SJSA1 (cell line): ENCODE data around the gene ATF4. TPM values are rescaled to one million over a fixed set of nuclear protein-coding genes. Genes with fewer than 3 reads are reported as not detected.
A peak's percentile ranks its signal among the peaks of the same experiment; 100 is the strongest.
"Not testable (repeated sequence)": the region's sequence is repeated elsewhere in the genome, so short reads cannot be mapped to it uniquely, and the experiment has no call there.

Source experiments
- DNase-seq, 2 experiments: peaks; one replicate each; pipeline ENCODE4 v3.0.0-alpha.2; 2015 to 2020; ENCODE audit warnings: low spot score in 2 of 2, low read depth in 1 of 2
- H3K27ac ChIP-seq: fragments of 250-450 bp; sonication (Bioruptor Pico); 2 replicates; pipeline ENCODE4 v1.5.1; 2020; ENCODE audit warnings: mild to moderate bottlenecking, moderate library complexity
- H3K27me3 ChIP-seq: fragments of 250-450 bp; sonication (Bioruptor Pico); replicated peaks from 2 replicates; pipeline ENCODE4 v1.5.1; 2020; ENCODE audit warnings: mild to moderate bottlenecking, moderate library complexity
- H3K36me3 ChIP-seq: fragments of 250-450 bp; sonication (Bioruptor Pico); 2 replicates; pipeline ENCODE4 v1.5.1; 2020; ENCODE audit warnings: mild to moderate bottlenecking
- H3K4me1 ChIP-seq: fragments of 250-450 bp; sonication (Bioruptor Pico); replicated peaks from 2 replicates; pipeline ENCODE4 v1.6.1; 2021; ENCODE audit warnings: mild to moderate bottlenecking
- H3K4me3 ChIP-seq: fragments of 250-450 bp; sonication (Bioruptor Pico); 2 replicates; pipeline ENCODE4 v1.5.1; 2020; ENCODE audit warnings: mild to moderate bottlenecking
- H3K9me3 ChIP-seq: fragments of 250-450 bp; sonication (Bioruptor Pico); replicated peaks from 2 replicates; pipeline ENCODE4 v1.5.1; 2020; ENCODE audit warnings: mild to moderate bottlenecking
- total RNA-seq: library from RNA; depleted of rRNA; stranded (reverse); fragments of >200 nt; shearing (Covaris generic); gene quantifications from 2 replicates; pipeline ENCODE4 v1.2.3, GENCODE V29; 2014

ATF4 gene
- total RNA-seq, 1 experiment from 2014 or later = 225 TPM

- Histone ChIP-seq H3K4me1 (peaks cover 34% of the 10 kb centered on the region), H3K27me3 (no peaks in the 10 kb centered on the region), H3K27ac (peak overlapping the region; percentile 75), H3K4me3 (no peak overlapping the region), H3K36me3 (no peaks in the 10 kb centered on the region), H3K9me3 (no peaks in the 10 kb centered on the region)
- peak in 1 of 2 experiments; percentile 39 for DNase-seq
These were observed 25.8 kb upstream of the ATF4 start for GRCh38 chr22:39494471-39495120.

- DNase-seq = peak; percentile 43 to 70
- Histone ChIP-seq H3K4me3 (no peak overlapping the region), H3K9me3 (no peaks in the 10 kb centered on the region), H3K36me3 (no peaks in the 10 kb centered on the region), H3K27ac (no peak overlapping the region), H3K27me3 (no peaks in the 10 kb centered on the region), H3K4me1 (peaks cover 34% of the 10 kb centered on the region)
These were observed 24.1 kb upstream of the ATF4 start for GRCh38 chr22:39496131-39496838.

- H3K27me3 ChIP-seq = no peaks in the 10 kb centered on the region
- H3K36me3 ChIP-seq = peaks cover 3% of the 10 kb centered on the region
- no peaks in the 10 kb centered on the region for H3K9me3 ChIP-seq
- no peak for DNase-seq
- H3K4me1 ChIP-seq = peaks cover 40% of the 10 kb centered on the region
- no peak overlapping the region for H3K4me3 ChIP-seq
- H3K27ac ChIP-seq = no peak overlapping the region
These were observed 22.9 kb upstream of the ATF4 start for GRCh38 chr22:39497429-39497828.

GRCh38 chr22:39498368-39498767 lies 22.0 kb upstream of the ATF4 start:
- Histone ChIP-seq H3K27me3 (no peaks in the 10 kb centered on the region), H3K4me3 (no peak overlapping the region), H3K36me3 (peaks cover 6% of the 10 kb centered on the region), H3K27ac (no peak overlapping the region), H3K4me1 (peaks cover 38% of the 10 kb centered on the region), H3K9me3 (no peaks in the 10 kb centered on the region)
- no peak for DNase-seq

- Histone ChIP-seq H3K27me3 (no peaks in the 10 kb centered on the region), H3K4me1 (peaks cover 39% of the 10 kb centered on the region), H3K9me3 (no peaks in the 10 kb centered on the region), H3K36me3 (peaks cover 10% of the 10 kb centered on the region), H3K4me3 (no peak overlapping the region), H3K27ac (no peak overlapping the region)
- DNase-seq = peak in 1 of 2 experiments; percentile 16
These were observed 21.6 kb upstream of the ATF4 start for GRCh38 chr22:39498802-39499201.

- H3K27me3 ChIP-seq = no peaks in the 10 kb centered on the region
- H3K4me1 ChIP-seq = peaks cover 26% of the 10 kb centered on the region
- no peak overlapping the region for H3K4me3 ChIP-seq
- H3K9me3 ChIP-seq = no peaks in the 10 kb centered on the region
- H3K36me3 ChIP-seq = peaks cover 23% of the 10 kb centered on the region
- no peak overlapping the region for H3K27ac ChIP-seq
- DNase-seq = no peak
These were observed 20.3 kb upstream of the ATF4 start for GRCh38 chr22:39500101-39500500.

GRCh38 chr22:39501644-39502108 lies 18.7 kb upstream of the ATF4 start:
- Histone ChIP-seq H3K27ac (peak overlapping the region; percentile 34), H3K36me3 (peaks cover 38% of the 10 kb centered on the region), H3K9me3 (no peaks in the 10 kb centered on the region), H3K27me3 (no peaks in the 10 kb centered on the region), H3K4me1 (peaks cover 14% of the 10 kb centered on the region), H3K4me3 (peak overlapping the region; percentile 84)
- DNase-seq = no peak

GRCh38 chr22:39502109-39502788 lies 18.1 kb upstream of the ATF4 start, which contains the start of gene MIEF1:
MIEF1 (plus strand) TSS chr22:39502290; CDS start chr22:39511295, 9,005 bp downstream.
- Histone ChIP-seq H3K9me3 (no peaks in the 10 kb centered on the region), H3K36me3 (peaks cover 44% of the 10 kb centered on the region), H3K27ac (peak within 1 kb of the TSS; percentile 34), H3K4me1 (peaks cover 14% of the 10 kb centered on the region), H3K4me3 (peak within 1 kb of the TSS; percentile 84), H3K27me3 (no peaks in the 10 kb centered on the region)
- DNase-seq = peak; percentile 86 to 98

GRCh38 chr22:39502789-39503409 lies 17.5 kb upstream of the ATF4 start:
- H3K36me3 ChIP-seq = peaks cover 49% of the 10 kb centered on the region
- DNase-seq = peak in 1 of 2 experiments; percentile 21

GRCh38 chr22:39503630-39504029 lies 16.7 kb upstream of the ATF4 start:
- Histone ChIP-seq H3K36me3 (peaks cover 56% of the 10 kb centered on the region), H3K9me3 (no peaks in the 10 kb centered on the region), H3K4me1 (peaks cover 14% of the 10 kb centered on the region), H3K27ac (no peak overlapping the region), H3K4me3 (peak overlapping the region; percentile 84), H3K27me3 (no peaks in the 10 kb centered on the region)
- no peak for DNase-seq

More at GRCh38 chr22:39502789-39503409, 17.5 kb upstream of the ATF4 start:
- peak overlapping the region; percentile 84 for H3K4me3 ChIP-seq
- no peaks in the 10 kb centered on the region for H3K27me3 ChIP-seq
- peak overlapping the region; percentile 24 for H3K27ac ChIP-seq
- H3K4me1 ChIP-seq = peaks cover 14% of the 10 kb centered on the region
- no peaks in the 10 kb centered on the region for H3K9me3 ChIP-seq

- Histone ChIP-seq H3K36me3 (peaks cover 59% of the 10 kb centered on the region), H3K27ac (no peak overlapping the region), H3K27me3 (no peaks in the 10 kb centered on the region), H3K4me1 (peaks cover 14% of the 10 kb centered on the region), H3K9me3 (no peaks in the 10 kb centered on the region), H3K4me3 (no peak overlapping the region)
- DNase-seq = no peak
These were observed 16.3 kb upstream of the ATF4 start for GRCh38 chr22:39504071-39504470.

GRCh38 chr22:39507021-39507420 lies 13.3 kb upstream of the ATF4 start:
- not testable (repeated sequence) for DNase-seq, H3K4me1 ChIP-seq, H3K27me3 ChIP-seq, H3K27ac ChIP-seq, H3K9me3 ChIP-seq, H3K4me3 ChIP-seq
- H3K36me3 ChIP-seq = peaks cover 86% of the 10 kb centered on the region

- Histone ChIP-seq H3K9me3 (no peaks in the 10 kb centered on the region), H3K36me3 (peaks cover 91% of the 10 kb centered on the region), H3K27ac (no peak overlapping the region), H3K27me3 (no peaks in the 10 kb centered on the region), H3K4me3 (no peak overlapping the region), H3K4me1 (peaks cover 4% of the 10 kb centered on the region)
- no peak for DNase-seq
These were observed 12.0 kb upstream of the ATF4 start for GRCh38 chr22:39508393-39508792.
